Bone marrow (tissue), 2 donors: ENCODE data around the gene COL23A1.
A peak's percentile ranks its signal among the peaks of the same experiment; 100 is the strongest.

Source experiments
- DNase-seq, 2 donors: peaks; one replicate each; lab custom pipeline; 2025; lab: John Stamatoyannopoulos, UW

The COL23A1 gene

GRCh38 chr5:178392386-178392785 lies 197.8 kb downstream of the COL23A1 start:
- no peak for DNase-seq

GRCh38 chr5:178391480-178391879 lies 198.7 kb downstream of the COL23A1 start:
- no peak for DNase-seq

GRCh38 chr5:178389796-178390195 lies 200.4 kb downstream of the COL23A1 start:
- DNase-seq, result no peak

GRCh38 chr5:178389026-178389729 lies 201.0 kb downstream of the COL23A1 start:
- no peak for DNase-seq

GRCh38 chr5:178388386-178389025 lies 201.7 kb downstream of the COL23A1 start:
- DNase-seq, result peak in 1 of 2 donors; percentile 12

- no peak for DNase-seq
Observed at GRCh38 chr5:178387856-178388190, 202.4 kb downstream of the COL23A1 start.

GRCh38 chr5:178387061-178387855 lies 202.9 kb downstream of the COL23A1 start:
- DNase-seq, result no peak

- no peak for DNase-seq
Observed at GRCh38 chr5:178386336-178386931, 203.8 kb downstream of the COL23A1 start.

GRCh38 chr5:178385496-178385890 lies 204.7 kb downstream of the COL23A1 start:
- no peak for DNase-seq

- DNase-seq, result no peak
Observed at GRCh38 chr5:178384816-178385495, 205.2 kb downstream of the COL23A1 start.

- no peak for DNase-seq
Observed at GRCh38 chr5:178383919-178384815, 206.0 kb downstream of the COL23A1 start.

GRCh38 chr5:178383301-178383918 lies 206.8 kb downstream of the COL23A1 start:
- DNase-seq, result no peak

GRCh38 chr5:178382754-178383164 lies 207.4 kb downstream of the COL23A1 start:
- DNase-seq, result no peak

GRCh38 chr5:178381921-178382695 lies 208.1 kb downstream of the COL23A1 start:
- no peak for DNase-seq

GRCh38 chr5:178381206-178381605 lies 209.0 kb downstream of the COL23A1 start:
- no peak for DNase-seq

GRCh38 chr5:178380541-178381074 lies 209.6 kb downstream of the COL23A1 start:
- DNase-seq, result no peak

GRCh38 chr5:178380086-178380485 lies 210.1 kb downstream of the COL23A1 start:
- no peak for DNase-seq

GRCh38 chr5:178378527-178379484 lies 211.4 kb downstream of the COL23A1 start:
- no peak for DNase-seq
